Naive thymus-derived CD4-positive, alpha-beta T cell (primary cell): Measurements from ENCODE around the gene CRYL1. TPM values are rescaled to one million over a fixed set of nuclear protein-coding genes. Genes with fewer than 3 reads are reported as not detected.
A peak's percentile ranks its signal among the peaks of the same experiment; 100 is the strongest.

Experiments used
- ATAC-seq: fragments of 150-1000 bp; cut with Tn5 transposase; 2 replicates; pipeline ENCODE4 v1.10.0; 2021; ENCODE audit warnings: mild to moderate bottlenecking, moderate library complexity
- CTCF ChIA-PET: fragments of 350-600 bp; sonication (Branson Sonifier 250); formaldehyde crosslinking; loops from one replicate; lab custom pipeline; 2021; ENCODE audit warnings: antibody characterized with exemption; lab: Charles Lee
- POLR2A ChIA-PET: fragments of 350-600 bp; sonication (Branson Sonifier 250); formaldehyde crosslinking; loops from one replicate; lab custom pipeline; 2021; ENCODE audit warnings: antibody characterized with exemption, inconsistent platforms; lab: Charles Lee
- DNase-seq, 9 donors: peaks; one replicate each; pipeline versions ENCODE4 v3.0.0 to v3.0.0-alpha.2; 2020 to 2022; ENCODE audit warnings: mixed read lengths in 1 of 9
- H3K27ac ChIP-seq: one replicate; pipeline ENCODE4 v1.7.0; 2013; ENCODE audit warnings: mild to moderate bottlenecking, low read depth, low read length, moderate library complexity
- H3K27me3 ChIP-seq, 2 donors: one replicate each; pipeline ENCODE4 v1.7.0; 2013; ENCODE audit warnings: low read length in 2 of 2, mild to moderate bottlenecking in 2 of 2, moderate library complexity in 2 of 2; ENCODE audit not compliant: control insufficient read depth in 2 of 2, insufficient read depth in 2 of 2
- H3K36me3 ChIP-seq, 3 experiments: 1 replicate in 2 of 3; 2 replicates in 1 of 3; pipeline ENCODE4 v1.7.0; 2013; ENCODE audit warnings: low read length in 3 of 3, mild to moderate bottlenecking in 3 of 3, moderate library complexity in 1 of 3; ENCODE audit not compliant: insufficient read depth in 3 of 3, control insufficient read depth in 2 of 3
- H3K4me1 ChIP-seq, 2 donors: one replicate each; pipeline ENCODE4 v1.7.0; 2013; ENCODE audit warnings: low read length in 2 of 2, mild to moderate bottlenecking in 2 of 2, moderate library complexity in 1 of 2; ENCODE audit not compliant: control insufficient read depth in 2 of 2, insufficient read depth in 2 of 2
- H3K4me3 ChIP-seq: 2 replicates; pipeline ENCODE4 v1.7.0; 2013; ENCODE audit warnings: mild to moderate bottlenecking, low read length
- H3K9me3 ChIP-seq, 3 experiments: 1 replicate in 2 of 3; 2 replicates in 1 of 3; pipeline ENCODE4 v1.7.0; 2013; ENCODE audit warnings: low read length in 3 of 3; ENCODE audit not compliant: control insufficient read depth in 2 of 3
- H3K27ac Mint-ChIP-seq, 9 donors: one replicate each; pipeline ENCODE4 v1.8.0; 2020 to 2022; ENCODE audit warnings: mixed read lengths in 9 of 9, mild to moderate bottlenecking in 8 of 9, moderate library complexity in 5 of 9, inconsistent platforms in 2 of 9
- H3K27me3 Mint-ChIP-seq, 5 donors: one replicate each; pipeline ENCODE4 v1.8.0; 2021 to 2022; ENCODE audit warnings: mixed read lengths in 5 of 5, mild to moderate bottlenecking in 1 of 5
- H3K36me3 Mint-ChIP-seq, 5 donors: one replicate each; pipeline ENCODE4 v1.8.0; 2020 to 2022; ENCODE audit warnings: mixed read lengths in 5 of 5, mild to moderate bottlenecking in 3 of 5, inconsistent platforms in 1 of 5
- H3K4me1 Mint-ChIP-seq, 7 donors: one replicate each; pipeline ENCODE4 v1.8.0; 2020 to 2022; ENCODE audit warnings: mixed read lengths in 7 of 7, mild to moderate bottlenecking in 3 of 7, inconsistent platforms in 1 of 7
- H3K4me3 Mint-ChIP-seq, 10 donors: one replicate each; pipeline ENCODE4 v1.8.0; 2020 to 2022; ENCODE audit warnings: mild to moderate bottlenecking in 10 of 10, mixed read lengths in 10 of 10, moderate library complexity in 6 of 10, inconsistent platforms in 2 of 10
- H3K9me3 Mint-ChIP-seq, 11 donors: one replicate each; pipeline ENCODE4 v1.8.0; 2020 to 2022; ENCODE audit warnings: mixed read lengths in 11 of 11, mild to moderate bottlenecking in 4 of 11, inconsistent platforms in 1 of 11, moderate library complexity in 1 of 11
- intact Hi-C, 2 donors: fragments of 100-400 bp; cut with micrococcal nuclease; formaldehyde crosslinking; loops; one replicate each; pipeline ENCODE4 v1.15.1; 2023
- polyA plus RNA-seq, 2 donors: library from polyadenylated mRNA; unstranded; fragments of 300-500 nt; fragmentation: Illumina TruSeq; gene quantifications; one replicate each; pipeline ENCODE4 v1.2.3, GENCODE V29; 2021
- total RNA-seq, 6 experiments: library from RNA in 5 of 6; stranded (reverse) in 5 of 6; gene quantifications; 1 replicate in 5 of 6; 2 replicates in 1 of 6; pipeline ENCODE4 v1.2.3 and lab custom pipeline; 2021 to 2026

CRYL1 gene
- total and polyA plus RNA-seq, 7 experiments from 2014 or later, result 12.3 to 44.1 (median 18.4) TPM

GRCh38 chr13:20389696-20390525 is 135.7 kb downstream of the CRYL1 start:
- Mint-ChIP-seq H3K27ac (peak overlapping the region in 2 of 9 donors; percentile 43), H3K9me3 (peaks cover 0 to 4% (median 0%) of the 10 kb centered on the region in 11 donors), H3K36me3 (peaks cover 0 to 1% (median 0%) of the 10 kb centered on the region in 5 donors), H3K4me3 (no peak overlapping the region), H3K27me3 (no peaks in the 10 kb centered on the region), H3K4me1 (peaks cover 0 to 18% (median 4%) of the 10 kb centered on the region in 7 donors)
- ChIA-PET CTCF (no interaction called here), POLR2A (no interaction called here)
- intact Hi-C loops, result no loop called here
- Histone ChIP-seq H3K27ac (no peak overlapping the region), H3K36me3 (no peaks in the 10 kb centered on the region), H3K4me1 (no peaks in the 10 kb centered on the region), H3K4me3 (no peak overlapping the region), H3K27me3 (no peaks in the 10 kb centered on the region), H3K9me3 (no peaks in the 10 kb centered on the region)
- DNase-seq, result no peak
- ATAC-seq, result no peak

GRCh38 chr13:20388184-20388583 is 137.5 kb downstream of the CRYL1 start:
- no peaks in the 10 kb centered on the region for H3K27me3 ChIP-seq
- H3K4me1 ChIP-seq, result no peaks in the 10 kb centered on the region
- Mint-ChIP-seq H3K4me3 (peak overlapping the region in 1 of 10 donors; percentile 33), H3K9me3 (peaks cover 0 to 4% (median 0%) of the 10 kb centered on the region in 11 donors), H3K36me3 (peaks cover 0 to 1% (median 0%) of the 10 kb centered on the region in 5 donors), H3K27ac (peak overlapping the region in 4 of 9 donors; percentile 10 to 80 (median 45)), H3K4me1 (peaks cover 0 to 18% (median 4%) of the 10 kb centered on the region in 7 donors), H3K27me3 (peaks cover 0 to 7% (median 0%) of the 10 kb centered on the region in 5 donors)
- intact Hi-C loops, result no loop called here
- CTCF ChIA-PET, result no interaction called here
- H3K27ac ChIP-seq, result no peak overlapping the region
- no peak for DNase-seq
- no peaks in the 10 kb centered on the region for H3K9me3 ChIP-seq
- no peak for ATAC-seq
- no peak overlapping the region for H3K4me3 ChIP-seq
- H3K36me3 ChIP-seq, result no peaks in the 10 kb centered on the region
- POLR2A ChIA-PET, result no interaction called here

GRCh38 chr13:20387441-20387971 is 138.2 kb downstream of the CRYL1 start:
- intact Hi-C loops, result no loop called here
- Histone ChIP-seq H3K27me3 (no peaks in the 10 kb centered on the region), H3K4me1 (no peaks in the 10 kb centered on the region), H3K9me3 (no peaks in the 10 kb centered on the region), H3K4me3 (no peak overlapping the region), H3K36me3 (no peaks in the 10 kb centered on the region), H3K27ac (no peak overlapping the region)
- Mint-ChIP-seq H3K4me3 (peak overlapping the region in 1 of 10 donors; percentile 48), H3K27ac (peak overlapping the region in 4 of 9 donors; percentile 10 to 80 (median 35)), H3K36me3 (peaks cover 0 to 1% (median 0%) of the 10 kb centered on the region in 5 donors), H3K27me3 (peaks cover 0 to 9% (median 0%) of the 10 kb centered on the region in 5 donors), H3K4me1 (peaks cover 0 to 18% (median 4%) of the 10 kb centered on the region in 7 donors), H3K9me3 (peaks cover 0 to 4% (median 0%) of the 10 kb centered on the region in 11 donors)
- ChIA-PET CTCF (no interaction called here), POLR2A (no interaction called here)
- DNase-seq, result no peak
- no peak for ATAC-seq

- intact Hi-C loops, result no loop called here
- H3K27me3 ChIP-seq, result no peaks in the 10 kb centered on the region
- no peak overlapping the region for H3K27ac ChIP-seq
- H3K4me3 Mint-ChIP-seq, result no peak overlapping the region
- H3K36me3 Mint-ChIP-seq, result peaks cover 0 to 1% (median 0%) of the 10 kb centered on the region in 5 donors
- H3K27me3 Mint-ChIP-seq, result peaks cover 0 to 9% (median 0%) of the 10 kb centered on the region in 5 donors
- H3K9me3 ChIP-seq, result no peaks in the 10 kb centered on the region
- ChIA-PET CTCF (no interaction called here), POLR2A (no interaction called here)
- H3K4me3 ChIP-seq, result no peak overlapping the region
- ATAC-seq (no peak), DNase-seq (no peak)
- peaks cover 0 to 18% (median 4%) of the 10 kb centered on the region in 7 donors for H3K4me1 Mint-ChIP-seq
- no peaks in the 10 kb centered on the region for H3K4me1 ChIP-seq
- H3K36me3 ChIP-seq, result no peaks in the 10 kb centered on the region
- peak overlapping the region in 3 of 9 donors; percentile 10 to 37 (median 22) for H3K27ac Mint-ChIP-seq
- peaks cover 0 to 4% (median 0%) of the 10 kb centered on the region in 11 donors for H3K9me3 Mint-ChIP-seq
Observed at GRCh38 chr13:20387006-20387405, 138.7 kb downstream of the CRYL1 start.

GRCh38 chr13:20383058-20383457 is 142.6 kb downstream of the CRYL1 start:
- no peak overlapping the region for H3K4me3 Mint-ChIP-seq
- Histone ChIP-seq H3K27me3 (no peaks in the 10 kb centered on the region), H3K9me3 (no peaks in the 10 kb centered on the region), H3K4me3 (no peak overlapping the region), H3K4me1 (no peaks in the 10 kb centered on the region), H3K36me3 (no peaks in the 10 kb centered on the region), H3K27ac (no peak overlapping the region)
- H3K4me1 Mint-ChIP-seq, result peaks cover 0 to 11% (median 4%) of the 10 kb centered on the region in 7 donors
- ChIA-PET CTCF (no interaction called here), POLR2A (interaction anchor here (0.6 kb wide), 1 partner anchor 156 kb away, joined by 4 read pairs; no protein-coding TSS in a partner anchor)
- H3K9me3 Mint-ChIP-seq, result peaks cover 0 to 3% (median 0%) of the 10 kb centered on the region in 11 donors
- H3K27me3 Mint-ChIP-seq, result peaks cover 0 to 12% (median 0%) of the 10 kb centered on the region in 5 donors
- ATAC-seq (no peak), DNase-seq (no peak)
- intact Hi-C loops, result no loop called here
- H3K27ac Mint-ChIP-seq, result no peak overlapping the region
- no peaks in the 10 kb centered on the region for H3K36me3 Mint-ChIP-seq

- no peaks in the 10 kb centered on the region for H3K9me3 Mint-ChIP-seq
- H3K4me1 Mint-ChIP-seq, result peaks cover 0 to 3% (median 0%) of the 10 kb centered on the region in 7 donors
- H3K36me3 ChIP-seq, result no peaks in the 10 kb centered on the region
- ChIA-PET POLR2A (no interaction called here), CTCF (no interaction called here)
- H3K4me1 ChIP-seq, result no peaks in the 10 kb centered on the region
- no peaks in the 10 kb centered on the region for H3K36me3 Mint-ChIP-seq
- ATAC-seq, result no peak
- no peak overlapping the region for H3K27ac Mint-ChIP-seq
- peaks cover 0 to 12% (median 0%) of the 10 kb centered on the region in 5 donors for H3K27me3 Mint-ChIP-seq
- H3K4me3 Mint-ChIP-seq, result no peak overlapping the region
- H3K27me3 ChIP-seq, result no peaks in the 10 kb centered on the region
- no peak overlapping the region for H3K4me3 ChIP-seq
- intact Hi-C loops, result no loop called here
- no peaks in the 10 kb centered on the region for H3K9me3 ChIP-seq
- H3K27ac ChIP-seq, result no peak overlapping the region
- no peak for DNase-seq
Observed at GRCh38 chr13:20381401-20381800, 144.3 kb downstream of the CRYL1 start.
